Ovary (tissue), 9 donors: ENCODE measurements around the gene NDUFV2. TPM values are rescaled to one million over a fixed set of nuclear protein-coding genes. Genes with fewer than 3 reads are reported as not detected.

Experiments
- DNase-seq, 5 donors: peaks; one replicate each; pipeline ENCODE4 v3.0.0-alpha.2; 2019 to 2020
- H3K27ac ChIP-seq, 2 donors: fragments of 200-600 bp; one replicate each; pipeline versions ENCODE4 v1.5.1 to v1.8.0; 2019 to 2022
- H3K27me3 ChIP-seq: fragments of 200-600 bp; one replicate; pipeline ENCODE4 v1.8.0; 2022
- H3K36me3 ChIP-seq: fragments of 200-600 bp; sonication (generic); one replicate; pipeline ENCODE4 v1.5.1; 2019
- H3K4me1 ChIP-seq: one replicate; pipeline ENCODE4 v1.8.1; 2013; ENCODE audit warnings: mild to moderate bottlenecking, moderate library complexity; ENCODE audit not compliant: insufficient read depth
- H3K4me3 ChIP-seq: fragments of 200-600 bp; sonication (generic); one replicate; pipeline ENCODE4 v1.5.1; 2017
- H3K9me3 ChIP-seq, 2 donors: fragments of 200-600 bp in 1 of 2; sonication (generic) in 1 of 2; one replicate each; pipeline versions ENCODE4 v1.5.1 to v1.8.1; 2013 to 2019; ENCODE audit warnings: mild to moderate bottlenecking in 1 of 2, moderate library complexity in 1 of 2
- CTCF ChIP-seq, 3 donors: fragments of 450-650 bp in 2 of 3; fragments of 200-600 bp in 1 of 3; IDR thresholded peaks; one replicate each; pipeline versions ENCODE4 v1.5.1 to v1.8.0; 2016 to 2022; ENCODE audit warnings: antibody characterized with exemption in 3 of 3, mild to moderate bottlenecking in 1 of 3
- EP300 ChIP-seq: sonication (generic); formaldehyde crosslinking; IDR thresholded peaks from one replicate; pipeline ENCODE4 v1.6.1; 2017; ENCODE audit warnings: antibody characterized with exemption
- POLR2A ChIP-seq: fragments of 450-650 bp; IDR thresholded peaks from one replicate; pipeline ENCODE4 v1.6.1; 2017; ENCODE audit warnings: antibody characterized with exemption, mild to moderate bottlenecking, moderate library complexity
- WGBS, 3 donors: extraction: QIAGEN DNeasy Blood & Tissue Kit in 1 of 3; methylation state at CpG; one replicate each; pipeline versions ENCODE4 v1.1.5 to v1.1.7; 2013 to 2017; 5-methylcytosine and 5-hydroxymethylcytosine counted together
- intact Hi-C, 4 donors: fragments of 100-400 bp; cut with DNase I; formaldehyde crosslinking; loops; one replicate each; pipeline versions ENCODE4 v1.11.0 to v1.15.1; 2022 to 2023
- polyA plus RNA-seq, 2 donors: library from polyadenylated mRNA; stranded (reverse); fragments of 200-250 nt in 1 of 2; fragments of 350-450 nt in 1 of 2; fragmentation: Illumina TruSeq in 1 of 2; extraction: RNeasy Lipid Tissue Mini Kit (QIAGEN cat#74804) in 1 of 2; gene quantifications; one replicate each; pipeline ENCODE4 v1.2.3, GENCODE V29; 2013 to 2014
- total RNA-seq, 7 donors: library from RNA; depleted of rRNA in 2 of 7; stranded (reverse); fragments of >200 nt in 2 of 7; fragmentation: NEBNext Ultra II Directional in 3 of 7; extraction: Animal tissue kit (Norgen Biotek cat#: 25700) in 3 of 7; gene quantifications; one replicate each; pipeline versions ENCODE4 v1.1.0 to v1.2.4, GENCODE V29; 2016 to 2023
- donor health status: DM: no; HTN: no; CAD: no; lungs with moderate emphysema.
- donor health status: DM: no; HTN: no; CAD: no.
- donor health status: Bipolar disorder and iron deficiency.
- donor health status: DM: yes; HTN: yes; CAD: no.
- donor health status: DM: no; HTN: no; CAD: no.
- donor health status: DM: yes; HTN: yes; CAD: no.

NDUFV2 gene
- total and polyA plus RNA-seq, 9 donors = 59.7 to 135 (median 76.6) TPM

GRCh38 chr18:9135912-9136314, 33.4 kb downstream of the NDUFV2 start:
- Histone ChIP-seq H3K36me3 (no peaks in the 10 kb centered on the region), H3K27me3 (no peaks in the 10 kb centered on the region), H3K27ac (peak overlapping the region; percentile 99), H3K9me3 (no peaks in the 10 kb centered on the region), H3K4me1 (no peaks in the 10 kb centered on the region), H3K4me3 (peak overlapping the region; percentile 91)
- intact Hi-C loops = loop anchor here in 2 of 4 donors (2.0 to 5.0 kb wide), 2 partner anchors 33 to 34 kb away; partner anchors contain the start of gene NDUFV2 (in 2 of the 2)
- TF ChIP-seq CTCF (IDR thresholded peaks at IDR 0.05) (no peak), EP300 (no peak)
- no peak for DNase-seq
- WGBS, 3 donors = 0 to 1% (median 0%) methylated on average over 22 to 33 of the region's 33 CpGs

GRCh38 chr18:9136315-9137155, 34.0 kb downstream of the NDUFV2 start, which contains the start of gene ANKRD12:
Gene ANKRD12 (plus strand): TSS chr18:9136781. CDS start chr18:9182433, 45,652 bp downstream.
- Histone ChIP-seq H3K9me3 (no peaks in the 10 kb centered on the region), H3K4me3 (peak within 1 kb of the TSS; percentile 91), H3K27me3 (no peaks in the 10 kb centered on the region), H3K4me1 (no peaks in the 10 kb centered on the region), H3K36me3 (no peaks in the 10 kb centered on the region), H3K27ac (peak within 1 kb of the TSS; percentile 99)
- peak; percentile 94 to 97 (median 96) for DNase-seq
- 0 to 1% (median 1%) methylated on average over 53 to 92 of the region's 95 CpGs for WGBS, 3 donors
- intact Hi-C loops = loop anchor here in 2 of 4 donors (2.0 to 5.0 kb wide), 2 partner anchors 34 kb away; partner anchors contain the start of gene NDUFV2 (in 2 of the 2)
- TF ChIP-seq POLR2A (peak; percentile 91), EP300 (no peak)

- TF ChIP-seq CTCF (IDR thresholded peaks at IDR 0.05) = no peak
- no peak for TF ChIP-seq POLR2A
- TF ChIP-seq EP300 = no peak
- no peaks in the 10 kb centered on the region for H3K4me1 ChIP-seq
- DNase-seq = peak; percentile 61 to 81 (median 74)
- no peaks in the 10 kb centered on the region for H3K36me3 ChIP-seq
- peak overlapping the region; percentile 99 for H3K27ac ChIP-seq
- intact Hi-C loops = loop anchor here in 2 of 4 donors (2.0 to 5.0 kb wide), 2 partner anchors 35 kb away; partner anchors contain the start of gene NDUFV2 (in 2 of the 2)
- H3K27me3 ChIP-seq = no peaks in the 10 kb centered on the region
- peak overlapping the region; percentile 91 for H3K4me3 ChIP-seq
- no peaks in the 10 kb centered on the region for H3K9me3 ChIP-seq
- WGBS, 3 donors = 0 to 1% (median 0%) methylated on average over 58 to 95 of the region's 95 CpGs
These were observed 34.9 kb downstream of the NDUFV2 start for GRCh38 chr18:9137168-9138066.

- intact Hi-C loops = loop anchor here in 2 of 4 donors (5.0 kb wide), 2 partner anchors 37 to 1378 kb away; partner anchors contain the start of gene NDUFV2 (in 1 of the 2)
- DNase-seq = no peak
- Histone ChIP-seq H3K27me3 (no peaks in the 10 kb centered on the region), H3K36me3 (no peaks in the 10 kb centered on the region), H3K4me1 (no peaks in the 10 kb centered on the region), H3K4me3 (no peak overlapping the region), H3K27ac (no peak overlapping the region), H3K9me3 (no peaks in the 10 kb centered on the region)
- TF ChIP-seq POLR2A = no peak
- TF ChIP-seq CTCF (IDR thresholded peaks at IDR 0.05) = no peak
- no peak for TF ChIP-seq EP300
- 55 to 63% (median 59%) methylated on average over 7 of the region's 7 CpGs for WGBS, 3 donors
These were observed 37.0 kb downstream of the NDUFV2 start for GRCh38 chr18:9139400-9140039.
